Endodermal cell (in vitro differentiated cells): Measurements from ENCODE around the gene C10orf53. TPM values are rescaled to one million over a fixed set of nuclear protein-coding genes. Genes with fewer than 3 reads are reported as not detected.

ENCODE experiments used
- DNase-seq: peaks from one replicate; pipeline ENCODE4 v3.0.0-alpha.2; 2017
- H3K27ac ChIP-seq: 2 replicates; pipeline ENCODE4 v1.5.1; 2013; ENCODE audit warnings: mild to moderate bottlenecking, low read depth, low read length, moderate library complexity
- H3K27me3 ChIP-seq: 2 replicates; pipeline ENCODE4 v1.6.1; 2013; ENCODE audit warnings: mild to moderate bottlenecking, low read length, moderate library complexity; ENCODE audit not compliant: insufficient read depth, control insufficient read depth, poor library complexity, severe bottlenecking
- H3K36me3 ChIP-seq: 2 replicates; pipeline ENCODE4 v1.7.0; 2013; ENCODE audit warnings: mild to moderate bottlenecking, low read length, moderate library complexity; ENCODE audit not compliant: control insufficient read depth, insufficient read depth
- H3K4me1 ChIP-seq: one replicate; pipeline ENCODE4 v1.7.0; 2013; ENCODE audit warnings: low read length; ENCODE audit not compliant: control insufficient read depth, insufficient read depth
- H3K4me3 ChIP-seq: 2 replicates; pipeline ENCODE4 v1.5.1; 2013; ENCODE audit warnings: mild to moderate bottlenecking, low read length, moderate library complexity
- H3K9ac ChIP-seq: 2 replicates; pipeline ENCODE4 v1.6.1; 2013; ENCODE audit warnings: mild to moderate bottlenecking, low read length, moderate library complexity; ENCODE audit not compliant: poor library complexity, severe bottlenecking; ENCODE audit errors: extremely low read depth
- H3K9me3 ChIP-seq: 2 replicates; pipeline ENCODE4 v1.6.1; 2013; ENCODE audit warnings: mild to moderate bottlenecking, low read length, moderate library complexity; ENCODE audit not compliant: control insufficient read depth
- H3K27ac Mint-ChIP-seq: 2 replicates; pipeline ENCODE4 v1.8.0; 2020; ENCODE audit warnings: mixed read lengths
- H3K27me3 Mint-ChIP-seq: 2 replicates; pipeline ENCODE4 v1.8.0; 2021; ENCODE audit warnings: mild to moderate bottlenecking, mixed read lengths; ENCODE audit not compliant: insufficient read depth
- H3K36me3 Mint-ChIP-seq: 2 replicates; pipeline ENCODE4 v1.8.0; 2020; ENCODE audit warnings: low read depth, mixed read lengths
- H3K4me1 Mint-ChIP-seq: 2 replicates; pipeline ENCODE4 v1.8.0; 2020; ENCODE audit warnings: mixed read lengths
- H3K4me3 Mint-ChIP-seq: 2 replicates; pipeline ENCODE4 v1.8.0; 2020; ENCODE audit warnings: mild to moderate bottlenecking, moderate library complexity, mixed read lengths
- H3K9me3 Mint-ChIP-seq: 2 replicates; pipeline ENCODE4 v1.8.0; 2020; ENCODE audit warnings: mild to moderate bottlenecking, mixed read lengths
- WGBS, 2 experiments: methylation state at CpG; one replicate each; pipeline versions ENCODE4 v1.1.5 to v1.1.7; 2013; ENCODE audit warnings: missing lambda C conversion rate in 2 of 2, mixed read lengths in 1 of 2; ENCODE audit not compliant: insufficient coverage in 1 of 2, insufficient read length in 1 of 2; 5-methylcytosine and 5-hydroxymethylcytosine counted together
- total RNA-seq, 2 donors: library from RNA; stranded (reverse); fragmentation: NEBNext Ultra II Directional in 1 of 2; extraction: Animal tissue kit (Norgen Biotek cat#: 25700) in 1 of 2; gene quantifications; 2 replicates in 1 of 2; 3 replicates in 1 of 2; pipeline ENCODE4 v1.2.1, GENCODE V29; 2021
- TF ChIP-seq, protein P1 (sequence below): fragments of 200-600 bp; sonication (generic); conservative IDR thresholded peaks from 2 replicates; pipeline ENCODE4 v1.5.0; 2021; ENCODE audit warnings: antibody characterized with exemption, mild to moderate bottlenecking

Gene C10orf53
- total RNA-seq, 2 donors from 2014 or later = not detected

GRCh38 chr10:49738616-49739360 is 59.3 kb downstream of the C10orf53 start:
- Mint-ChIP-seq H3K36me3 (peaks cover 3% of the 10 kb centered on the region), H3K27ac (no peak overlapping the region), H3K27me3 (no peaks in the 10 kb centered on the region), H3K9me3 (no peaks in the 10 kb centered on the region), H3K4me1 (no peaks in the 10 kb centered on the region), H3K4me3 (no peak overlapping the region)
- Histone ChIP-seq H3K4me1 (no peaks in the 10 kb centered on the region), H3K4me3 (no peak overlapping the region), H3K27ac (no peak overlapping the region), H3K36me3 (no peaks in the 10 kb centered on the region), H3K9me3 (no peaks in the 10 kb centered on the region), H3K27me3 (no peaks in the 10 kb centered on the region), H3K9ac (no peak overlapping the region)
- WGBS, 2 experiments = 92% methylated on average over 8 to 10 of the region's 10 CpGs
- peak; percentile 40 for DNase-seq
- TF ChIP-seq, protein P1, sequence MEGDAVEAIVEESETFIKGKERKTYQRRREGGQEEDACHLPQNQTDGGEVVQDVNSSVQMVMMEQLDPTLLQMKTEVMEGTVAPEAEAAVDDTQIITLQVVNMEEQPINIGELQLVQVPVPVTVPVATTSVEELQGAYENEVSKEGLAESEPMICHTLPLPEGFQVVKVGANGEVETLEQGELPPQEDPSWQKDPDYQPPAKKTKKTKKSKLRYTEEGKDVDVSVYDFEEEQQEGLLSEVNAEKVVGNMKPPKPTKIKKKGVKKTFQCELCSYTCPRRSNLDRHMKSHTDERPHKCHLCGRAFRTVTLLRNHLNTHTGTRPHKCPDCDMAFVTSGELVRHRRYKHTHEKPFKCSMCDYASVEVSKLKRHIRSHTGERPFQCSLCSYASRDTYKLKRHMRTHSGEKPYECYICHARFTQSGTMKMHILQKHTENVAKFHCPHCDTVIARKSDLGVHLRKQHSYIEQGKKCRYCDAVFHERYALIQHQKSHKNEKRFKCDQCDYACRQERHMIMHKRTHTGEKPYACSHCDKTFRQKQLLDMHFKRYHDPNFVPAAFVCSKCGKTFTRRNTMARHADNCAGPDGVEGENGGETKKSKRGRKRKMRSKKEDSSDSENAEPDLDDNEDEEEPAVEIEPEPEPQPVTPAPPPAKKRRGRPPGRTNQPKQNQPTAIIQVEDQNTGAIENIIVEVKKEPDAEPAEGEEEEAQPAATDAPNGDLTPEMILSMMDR = no peak

DNA sequence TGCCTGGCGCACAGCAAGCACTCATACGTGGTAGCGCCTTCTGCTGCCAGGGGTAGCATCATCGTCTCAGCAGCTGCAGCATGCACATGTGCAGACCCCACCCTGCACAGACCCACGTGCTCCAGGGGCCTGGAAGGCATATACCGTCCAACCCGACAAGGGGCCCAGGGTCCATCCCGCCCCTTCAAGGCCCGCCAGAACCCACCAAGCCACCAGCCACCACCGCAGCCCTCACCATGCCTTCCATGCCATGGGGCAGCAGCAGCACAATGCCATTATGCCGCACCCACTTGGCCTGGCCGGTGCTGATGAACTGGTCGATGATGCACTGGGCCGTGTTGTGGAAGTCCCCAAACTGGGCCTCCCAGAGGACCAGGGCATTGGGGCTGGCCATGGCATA is 60.0 kb downstream of the C10orf53 start:
- Histone ChIP-seq H3K9me3 (no peaks in the 10 kb centered on the region), H3K36me3 (no peaks in the 10 kb centered on the region), H3K9ac (no peak overlapping the region), H3K4me1 (no peaks in the 10 kb centered on the region), H3K4me3 (no peak overlapping the region), H3K27ac (no peak overlapping the region), H3K27me3 (no peaks in the 10 kb centered on the region)
- H3K27ac Mint-ChIP-seq = no peak overlapping the region
- TF ChIP-seq, protein P1 = no peak
- WGBS, 2 experiments = 83 to 86% methylated on average over 10 to 14 of the region's 14 CpGs
- peak; percentile 26 for DNase-seq
- no peaks in the 10 kb centered on the region for H3K9me3 Mint-ChIP-seq
- H3K27me3 Mint-ChIP-seq = no peaks in the 10 kb centered on the region
- peaks cover 2% of the 10 kb centered on the region for H3K36me3 Mint-ChIP-seq
- no peaks in the 10 kb centered on the region for H3K4me1 Mint-ChIP-seq
- no peak overlapping the region for H3K4me3 Mint-ChIP-seq

GRCh38 chr10:49740346-49741107 is 61.1 kb downstream of the C10orf53 start:
- H3K27me3 Mint-ChIP-seq = no peaks in the 10 kb centered on the region
- DNase-seq = peak; percentile 39
- Histone ChIP-seq H3K9me3 (no peaks in the 10 kb centered on the region), H3K4me3 (no peak overlapping the region), H3K36me3 (no peaks in the 10 kb centered on the region), H3K27ac (no peak overlapping the region), H3K9ac (no peak overlapping the region), H3K4me1 (no peaks in the 10 kb centered on the region), H3K27me3 (no peaks in the 10 kb centered on the region)
- peaks cover 1% of the 10 kb centered on the region for H3K36me3 Mint-ChIP-seq
- TF ChIP-seq, protein P1 = no peak
- no peak overlapping the region for H3K4me3 Mint-ChIP-seq
- no peaks in the 10 kb centered on the region for H3K4me1 Mint-ChIP-seq
- H3K27ac Mint-ChIP-seq = no peak overlapping the region
- no peaks in the 10 kb centered on the region for H3K9me3 Mint-ChIP-seq
- WGBS, 2 experiments = 93 to 96% methylated on average over 8 to 16 of the region's 16 CpGs
